Kidney (tissue), 14 donors: ENCODE measurements around the gene EIF4G3. TPM values are rescaled to one million over a fixed set of nuclear protein-coding genes. Genes with fewer than 3 reads are reported as not detected.

Experiments
- DNase-seq, 5 donors: peaks; one replicate each; pipeline ENCODE4 v3.0.0-alpha.2; 2013 to 2020
- FAIRE-seq: peaks from 2 replicates; lab custom pipeline; 2012; peaks lifted over from hg19 to GRCh38; lab: Jason Lieb, UNC
- H3K27ac ChIP-seq, 2 donors: one replicate each; pipeline ENCODE4 v1.7.0; 2013; ENCODE audit warnings: low read depth in 2 of 2, low read length in 2 of 2, inconsistent platforms in 1 of 2
- H3K27me3 ChIP-seq: one replicate; pipeline ENCODE4 v1.7.1; 2013; ENCODE audit warnings: low read length, inconsistent platforms; ENCODE audit not compliant: control insufficient read depth, insufficient read depth
- H3K36me3 ChIP-seq, 3 donors: one replicate each; pipeline versions ENCODE4 v1.7.0 to v1.7.1; 2013; ENCODE audit warnings: low read length in 3 of 3, control low read depth in 1 of 3, inconsistent platforms in 1 of 3; ENCODE audit not compliant: insufficient read depth in 3 of 3, control insufficient read depth in 2 of 3
- H3K4me1 ChIP-seq, 3 donors: one replicate each; pipeline versions ENCODE4 v1.7.0 to v1.7.1; 2013; ENCODE audit warnings: low read length in 3 of 3, inconsistent platforms in 1 of 3, low read depth in 1 of 3; ENCODE audit not compliant: control insufficient read depth in 2 of 3, insufficient read depth in 2 of 3
- H3K4me3 ChIP-seq, 3 donors: one replicate each; pipeline versions ENCODE4 v1.7.0 to v1.8.1; 2013; ENCODE audit warnings: low read length in 3 of 3, control low read depth in 1 of 3, inconsistent platforms in 1 of 3
- H3K9ac ChIP-seq, 3 donors: one replicate each; pipeline versions ENCODE4 v1.7.0 to v1.7.1; 2013; ENCODE audit warnings: low read length in 3 of 3, control low read depth in 1 of 3, inconsistent platforms in 1 of 3
- H3K9me3 ChIP-seq, 3 donors: one replicate each; pipeline versions ENCODE4 v1.7.0 to v1.7.1; 2013; ENCODE audit warnings: low read length in 3 of 3, control low read depth in 1 of 3, inconsistent platforms in 1 of 3; ENCODE audit not compliant: control insufficient read depth in 2 of 3, insufficient read depth in 1 of 3
- intact Hi-C: fragments of 100-400 bp; cut with DNase I; formaldehyde crosslinking; loops from one replicate; pipeline ENCODE4 v1.11.1; 2022
- polyA plus RNA-seq: library from polyadenylated mRNA; stranded (reverse); fragments of 350-450 nt; fragmentation: Illumina TruSeq; extraction: RNeasy Lipid Tissue Mini Kit (QIAGEN cat#74804); gene quantifications from one replicate; pipeline ENCODE4 v1.2.3, GENCODE V29; 2014; ENCODE audit warnings: low read depth, low replicate concordance; ENCODE audit not compliant: insufficient read depth
- total RNA-seq: library from RNA; stranded (reverse); fragmentation: NEBNext Ultra II Directional; extraction: Animal tissue kit (Norgen Biotek cat#: 25700); gene quantifications from one replicate; pipeline ENCODE4 v1.2.1, GENCODE V29; 2021
- TF ChIP-seq, protein P1 (sequence below): IDR thresholded peaks from 3 replicates; pipeline ENCODE4 v1.5.1; 2012; ENCODE audit warnings: mild to moderate bottlenecking, moderate library complexity, borderline replicate concordance; ENCODE audit not compliant: insufficient read depth; ENCODE audit errors: extremely low read depth
- donor health status: control.
- donor health status: control.
- donor health status: control.
- donor health status: control.
- donor health status: control.
- donor health status: DM: yes; HTN: yes; CAD: no.
- donor health status: Normal renal cell carcinoma (clear cell type).

Gene EIF4G3
- total and polyA plus RNA-seq, 2 donors from 2014 or later, result 14.8 to 61.6 TPM

DNA sequence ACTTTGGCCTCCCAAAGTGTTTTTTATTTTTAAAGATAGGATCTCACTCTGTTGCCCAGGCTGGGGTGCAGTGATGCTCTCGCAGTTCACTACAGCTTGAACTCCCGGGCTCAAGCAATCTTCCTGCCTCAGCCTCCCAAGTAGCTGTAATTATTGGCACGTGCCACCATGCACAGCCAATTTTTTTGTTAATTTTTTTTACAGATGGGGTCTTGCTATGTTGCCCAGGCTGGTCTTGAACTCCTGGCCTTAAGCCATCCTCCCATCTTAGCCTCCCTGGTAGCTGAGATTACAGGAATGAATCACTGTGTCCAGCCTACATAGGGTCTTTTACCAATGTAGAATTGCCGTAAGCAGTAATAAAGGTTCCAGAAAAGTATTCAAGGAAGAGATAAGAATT is 340.5 kb downstream of the EIF4G3 start:
- FAIRE-seq, result no peak
- TF ChIP-seq, protein P1, sequence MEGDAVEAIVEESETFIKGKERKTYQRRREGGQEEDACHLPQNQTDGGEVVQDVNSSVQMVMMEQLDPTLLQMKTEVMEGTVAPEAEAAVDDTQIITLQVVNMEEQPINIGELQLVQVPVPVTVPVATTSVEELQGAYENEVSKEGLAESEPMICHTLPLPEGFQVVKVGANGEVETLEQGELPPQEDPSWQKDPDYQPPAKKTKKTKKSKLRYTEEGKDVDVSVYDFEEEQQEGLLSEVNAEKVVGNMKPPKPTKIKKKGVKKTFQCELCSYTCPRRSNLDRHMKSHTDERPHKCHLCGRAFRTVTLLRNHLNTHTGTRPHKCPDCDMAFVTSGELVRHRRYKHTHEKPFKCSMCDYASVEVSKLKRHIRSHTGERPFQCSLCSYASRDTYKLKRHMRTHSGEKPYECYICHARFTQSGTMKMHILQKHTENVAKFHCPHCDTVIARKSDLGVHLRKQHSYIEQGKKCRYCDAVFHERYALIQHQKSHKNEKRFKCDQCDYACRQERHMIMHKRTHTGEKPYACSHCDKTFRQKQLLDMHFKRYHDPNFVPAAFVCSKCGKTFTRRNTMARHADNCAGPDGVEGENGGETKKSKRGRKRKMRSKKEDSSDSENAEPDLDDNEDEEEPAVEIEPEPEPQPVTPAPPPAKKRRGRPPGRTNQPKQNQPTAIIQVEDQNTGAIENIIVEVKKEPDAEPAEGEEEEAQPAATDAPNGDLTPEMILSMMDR, result no peak

DNA sequence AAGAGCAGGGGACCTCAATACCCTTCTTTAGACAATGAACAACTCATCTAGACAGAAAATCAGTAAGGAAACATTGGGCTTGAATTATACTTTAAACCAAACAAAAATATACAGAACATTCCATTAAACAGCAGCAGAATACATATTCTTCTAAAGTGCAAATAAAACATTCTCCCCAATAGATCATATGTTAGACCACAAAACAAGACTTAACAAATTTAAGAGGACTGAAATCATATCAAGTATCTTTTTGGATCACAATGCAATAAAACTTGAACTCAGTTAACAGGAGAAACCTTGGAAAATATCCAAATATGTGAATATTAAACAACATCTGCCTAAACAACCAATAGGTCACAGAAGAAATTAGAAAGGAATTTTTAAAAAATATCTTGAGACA is 341.9 kb downstream of the EIF4G3 start:
- TF ChIP-seq, protein P1, result no peak
- Histone ChIP-seq H3K4me3 (no peak overlapping the region), H3K36me3 (no peaks in the 10 kb centered on the region), H3K9me3 (no peaks in the 10 kb centered on the region), H3K27ac (no peak overlapping the region), H3K9ac (no peak overlapping the region), H3K4me1 (no peaks in the 10 kb centered on the region), H3K27me3 (no peaks in the 10 kb centered on the region)
- DNase-seq (no peak), FAIRE-seq (no peak)
- intact Hi-C loops, result no loop called here

More for the DNA sequence above, 340.5 kb downstream of the EIF4G3 start:
- no peak overlapping the region for H3K9ac ChIP-seq
- H3K4me1 ChIP-seq, result no peaks in the 10 kb centered on the region
- peaks cover 0 to 4% (median 0%) of the 10 kb centered on the region in 3 donors for H3K36me3 ChIP-seq
- H3K27me3 ChIP-seq, result no peaks in the 10 kb centered on the region
- intact Hi-C loops, result no loop called here
- no peak overlapping the region for H3K27ac ChIP-seq
- H3K9me3 ChIP-seq, result no peaks in the 10 kb centered on the region
- H3K4me3 ChIP-seq, result no peak overlapping the region
- DNase-seq, result no peak

- Histone ChIP-seq H3K27me3 (no peaks in the 10 kb centered on the region), H3K36me3 (no peaks in the 10 kb centered on the region)
- FAIRE-seq, result no peak
These were observed 342.5 kb downstream of the EIF4G3 start for GRCh38 chr1:20834192-20834591.

More at GRCh38 chr1:20834192-20834591, 342.5 kb downstream of the EIF4G3 start:
- H3K4me1 ChIP-seq, result no peaks in the 10 kb centered on the region
- H3K27ac ChIP-seq, result no peak overlapping the region
- TF ChIP-seq, protein P1, result no peak
- H3K4me3 ChIP-seq, result no peak overlapping the region
- intact Hi-C loops, result no loop called here
- no peaks in the 10 kb centered on the region for H3K9me3 ChIP-seq
- DNase-seq, result no peak
- no peak overlapping the region for H3K9ac ChIP-seq
